SK-MEL-5 (cell line): ENCODE measurements around the gene HSF5. TPM values are rescaled to one million over a fixed set of nuclear protein-coding genes. Genes with fewer than 3 reads are reported as not detected.
"Not testable (repeated sequence)": the region's sequence is repeated elsewhere in the genome, so short reads cannot be mapped to it uniquely, and the experiment has no call there.

Experiments used
- DNase-seq: peaks from one replicate; pipeline ENCODE4 v3.0.0-alpha.2; 2016; ENCODE audit warnings: low read depth, low spot score
- in situ Hi-C: cut with HindIII; loops from 2 replicates; pipeline ENCODE4 v1.10.0; 2016; ENCODE audit warnings: low sequenced_read_pairs, high pct_unique_total_duplicates, low pct_unique_long_range_greater_than_20kb
- total RNA-seq: library from RNA; depleted of rRNA; stranded (reverse); fragments of >200 nt; shearing (Covaris generic); gene quantifications from 2 replicates; pipeline ENCODE4 v1.2.3, GENCODE V29; 2014

HSF5 gene
- total RNA-seq, 1 experiment from 2014 or later, result not detected

DNA sequence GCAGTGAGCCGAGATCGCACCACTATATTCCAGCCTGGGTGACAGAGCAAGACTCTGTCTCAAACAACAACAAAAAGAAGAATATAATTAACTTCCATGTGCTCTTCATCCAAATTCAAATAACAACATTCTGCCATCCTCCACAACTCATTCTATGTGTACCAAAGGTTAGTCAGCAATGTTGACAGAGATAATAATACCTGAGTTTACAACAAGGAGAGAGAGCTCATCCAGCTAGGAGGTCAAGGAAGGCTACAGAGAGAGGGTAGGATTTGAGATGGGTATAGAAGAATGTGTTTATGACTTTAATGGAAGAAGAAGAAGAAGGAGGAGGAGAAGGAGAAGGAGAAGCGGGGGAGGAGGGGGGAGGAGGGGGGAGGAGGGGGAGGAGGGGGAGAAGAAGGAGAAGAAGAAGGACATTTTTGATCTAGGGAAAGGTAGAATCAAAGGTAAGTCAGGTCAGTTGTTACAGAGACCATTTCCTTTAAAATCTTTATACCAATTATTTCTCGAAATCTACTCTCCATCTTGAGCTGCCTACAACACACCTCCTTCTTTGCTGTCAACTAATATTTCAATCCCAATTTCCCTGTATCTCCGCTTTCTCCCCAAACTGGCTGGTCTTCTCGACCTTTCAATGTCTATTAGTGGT is 10.1 kb upstream of the HSF5 start:
- DNase-seq, result no peak

DNA sequence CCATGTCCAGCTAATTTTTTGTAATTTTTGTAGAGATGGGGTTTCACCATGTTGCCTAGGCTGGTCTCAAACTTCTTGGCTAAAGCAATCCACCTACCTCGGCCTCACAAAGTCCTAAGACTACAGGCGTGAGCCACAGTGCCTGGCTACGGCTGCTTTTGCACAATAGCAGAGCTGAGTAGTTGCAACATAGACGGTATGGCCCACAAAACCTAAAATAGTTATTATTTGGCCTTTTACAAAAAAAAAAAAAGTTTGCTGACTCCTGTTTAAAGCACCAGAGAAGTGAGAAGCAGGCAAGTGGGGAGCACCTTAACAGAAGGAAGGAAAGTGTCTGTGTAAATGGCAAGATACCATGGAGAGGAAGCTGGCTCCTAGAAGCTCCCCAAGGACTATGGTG is 5.3 kb upstream of the HSF5 start:
- no peak for DNase-seq
- in situ Hi-C loops, result no loop called here

More for the DNA sequence above, 10.1 kb upstream of the HSF5 start:
- in situ Hi-C loops, result no loop called here

DNA sequence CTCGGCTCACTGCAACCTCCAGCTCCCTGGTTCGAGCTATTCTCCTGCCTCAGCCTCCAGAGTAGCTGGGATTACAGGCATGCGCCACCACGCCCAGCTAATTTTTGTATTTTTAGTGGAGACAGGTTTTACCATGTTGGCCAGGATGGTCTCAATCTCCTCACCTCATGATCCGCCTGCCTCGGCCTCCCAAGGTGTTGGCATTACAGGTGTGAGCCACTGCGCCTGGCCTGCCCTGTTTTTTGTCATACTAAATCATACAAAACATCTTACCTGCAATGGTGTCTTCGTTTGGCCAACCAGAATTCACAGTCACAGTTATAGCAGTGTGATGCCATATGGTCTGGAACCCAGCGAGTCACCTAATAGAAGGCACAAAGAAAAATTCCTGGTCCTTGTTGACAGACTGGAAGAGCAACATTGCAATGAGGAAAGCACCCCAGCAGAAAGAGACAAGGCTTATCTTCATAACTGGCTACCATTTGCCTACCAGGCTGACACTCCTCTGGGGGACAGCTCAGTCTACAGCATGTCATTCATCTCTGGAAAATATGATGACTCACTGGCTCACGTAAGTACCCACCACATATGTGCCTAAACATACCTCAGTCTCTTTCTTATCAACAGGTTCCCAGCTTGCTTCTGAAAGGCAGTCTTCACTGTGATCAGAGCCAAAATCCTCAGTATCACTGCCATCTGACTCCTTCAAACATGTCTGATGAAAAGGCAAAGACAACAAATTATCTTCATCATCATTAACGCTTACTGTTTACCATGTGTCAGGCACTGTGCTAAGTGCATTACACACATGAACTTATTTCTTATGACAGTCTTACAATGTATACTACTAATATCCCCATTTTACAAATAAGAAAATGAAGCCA is 4.3 kb upstream of the HSF5 start:
- DNase-seq, result no peak
- in situ Hi-C loops, result no loop called here

DNA sequence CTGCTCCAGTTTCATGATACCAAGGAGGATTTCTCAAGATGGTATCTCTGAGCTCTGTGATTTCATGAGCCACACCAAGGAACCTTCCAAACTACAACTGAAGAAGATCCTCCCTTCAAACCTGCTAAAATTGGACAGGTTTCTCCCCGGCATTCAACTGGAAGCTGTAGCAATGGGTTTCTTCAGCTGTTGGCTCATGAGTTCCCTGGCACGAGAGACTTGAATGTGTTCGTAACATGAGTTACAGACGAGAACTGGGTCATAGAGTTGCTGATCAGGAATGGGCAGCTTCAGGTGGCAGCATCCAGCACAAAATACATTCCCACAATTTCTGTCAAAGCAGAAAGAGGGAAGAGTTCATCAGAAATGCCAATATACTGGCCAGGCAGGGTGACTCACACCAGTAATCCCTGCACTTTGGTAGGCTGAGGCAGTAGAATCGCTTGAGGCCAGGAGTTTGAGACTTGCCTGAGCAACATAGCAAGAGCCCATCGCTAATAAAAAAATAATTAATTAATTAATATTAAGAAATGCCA is 3.4 kb upstream of the HSF5 start:
- in situ Hi-C loops, result no loop called here
- DNase-seq, result no peak

DNA sequence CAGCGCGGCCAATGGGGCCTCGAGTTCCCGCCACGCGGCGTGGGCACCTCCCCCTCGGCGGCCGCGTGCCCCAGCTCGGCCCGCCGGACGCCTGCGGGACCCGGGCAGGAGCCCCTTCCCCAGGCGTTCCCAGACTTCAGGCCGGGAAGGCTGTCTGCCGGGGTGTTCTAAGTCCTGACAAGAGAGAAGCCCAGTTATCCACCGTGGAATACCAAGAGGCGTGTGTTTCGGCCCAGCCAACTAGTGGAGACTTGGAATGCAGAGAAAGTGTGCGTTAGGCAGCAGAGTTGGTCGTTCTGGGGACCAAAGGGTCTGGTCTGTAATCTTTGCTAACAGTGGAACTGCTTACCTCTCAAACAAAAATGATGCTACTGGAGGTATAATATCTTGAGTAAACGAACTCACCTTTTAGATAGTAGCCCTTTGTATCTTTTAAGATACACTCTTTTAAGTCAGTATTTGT is 251 bp upstream of the HSF5 start:
- in situ Hi-C loops, result no loop called here

DNA sequence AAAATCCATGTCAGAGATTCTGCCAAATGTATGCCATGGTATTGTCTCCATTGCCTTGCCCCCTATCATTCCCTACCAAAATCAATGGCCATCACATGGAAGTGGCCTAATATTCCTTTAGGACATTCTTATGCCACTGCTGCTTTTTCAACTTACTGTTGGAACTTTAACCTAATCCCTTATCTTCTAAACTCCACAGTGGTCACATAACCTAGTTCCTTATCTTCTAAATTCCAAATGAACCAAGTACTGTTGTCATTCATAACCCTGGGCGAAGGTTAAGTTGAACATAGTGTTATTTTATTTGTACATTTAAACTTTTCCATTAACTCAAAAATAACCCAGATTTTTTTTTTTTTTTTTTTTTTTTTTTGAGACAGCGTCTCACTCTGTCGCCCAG is 3.6 kb downstream of the HSF5 start:
- DNase-seq, result no peak
- in situ Hi-C loops, result no loop called here

More for the DNA sequence above, 251 bp upstream of the HSF5 start:
- no peak for DNase-seq

DNA sequence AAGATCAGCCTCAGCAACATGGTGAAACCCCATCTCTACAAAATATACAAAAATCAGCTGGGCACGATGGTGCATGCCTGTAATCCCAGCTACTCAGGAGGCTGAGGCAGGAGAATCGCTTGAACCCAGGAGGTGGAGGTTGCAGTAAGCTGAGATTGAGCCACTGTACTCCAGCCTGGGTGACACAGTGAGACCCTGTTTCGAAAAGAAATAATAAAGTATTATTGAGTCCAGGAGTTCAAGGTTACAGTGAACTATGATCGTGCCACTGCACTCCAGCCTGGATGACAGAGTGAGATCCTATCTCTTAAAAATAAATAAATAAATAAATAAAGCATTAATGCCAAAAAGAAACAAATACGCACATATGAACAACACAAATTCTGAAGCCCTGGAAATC is 6.4 kb downstream of the HSF5 start:
- in situ Hi-C loops, result not testable (repeated sequence)

DNA sequence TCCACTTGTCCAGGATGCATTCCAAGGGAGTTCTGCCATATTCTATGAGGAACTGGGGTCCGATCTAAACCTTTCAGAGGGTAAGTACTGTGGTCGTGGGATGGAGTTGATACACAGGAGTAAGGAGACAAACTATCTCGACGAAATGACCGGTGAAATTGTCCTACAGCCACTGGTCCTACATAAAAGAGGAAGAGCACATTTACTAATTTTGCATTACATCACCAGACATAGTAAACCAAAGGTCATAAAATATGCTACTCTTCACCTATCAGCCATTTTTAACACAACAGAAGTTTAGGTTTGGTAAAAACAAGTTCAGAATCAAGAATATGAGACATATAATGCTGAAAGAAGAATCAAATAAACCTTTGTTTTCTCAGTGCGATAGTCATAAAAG is 8.1 kb downstream of the HSF5 start:
- in situ Hi-C loops, result no loop called here
- DNase-seq, result no peak

More for the DNA sequence above, 6.4 kb downstream of the HSF5 start:
- DNase-seq, result not testable (repeated sequence)

DNA sequence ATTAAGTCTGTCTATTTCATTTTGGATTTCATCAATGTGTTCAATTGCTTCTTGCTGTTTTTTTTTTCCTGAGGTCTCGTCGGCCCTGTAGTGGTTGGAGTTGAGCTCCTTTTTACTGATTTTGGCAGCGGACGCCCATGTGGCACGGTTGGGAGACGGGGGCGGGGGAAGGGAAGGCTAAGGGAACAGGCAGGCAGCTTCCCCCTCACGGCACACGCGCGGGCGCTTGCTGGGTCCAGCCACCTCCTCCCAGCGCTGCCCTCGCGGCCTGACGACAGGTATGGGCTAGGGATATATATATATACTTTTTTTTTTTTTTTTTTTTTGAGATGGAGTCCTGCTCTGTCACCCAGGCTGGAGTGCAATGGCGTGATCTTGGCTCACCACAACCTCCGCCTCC is 11.4 kb downstream of the HSF5 start:
- in situ Hi-C loops, result no loop called here
- no peak for DNase-seq

DNA sequence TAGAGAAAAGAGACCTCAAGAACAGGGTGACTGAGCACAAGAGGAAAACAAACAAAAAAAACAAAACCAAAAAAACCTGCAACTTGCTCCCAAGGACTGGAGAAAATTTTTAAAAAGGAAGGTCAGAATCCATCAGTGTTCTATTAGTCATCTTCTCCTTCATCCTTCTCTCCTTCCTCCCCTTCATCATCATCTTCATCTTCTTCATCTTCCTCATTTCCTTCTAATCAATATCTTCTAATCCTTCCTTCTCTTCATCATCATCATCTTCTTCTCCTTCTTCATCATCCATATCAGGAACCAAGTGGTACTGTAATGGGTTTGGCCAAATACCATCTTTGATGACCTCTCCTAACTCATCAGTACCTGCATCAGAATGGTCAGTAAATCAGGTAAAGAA is 12.2 kb downstream of the HSF5 start:
- in situ Hi-C loops, result no loop called here
- DNase-seq, result no peak

DNA sequence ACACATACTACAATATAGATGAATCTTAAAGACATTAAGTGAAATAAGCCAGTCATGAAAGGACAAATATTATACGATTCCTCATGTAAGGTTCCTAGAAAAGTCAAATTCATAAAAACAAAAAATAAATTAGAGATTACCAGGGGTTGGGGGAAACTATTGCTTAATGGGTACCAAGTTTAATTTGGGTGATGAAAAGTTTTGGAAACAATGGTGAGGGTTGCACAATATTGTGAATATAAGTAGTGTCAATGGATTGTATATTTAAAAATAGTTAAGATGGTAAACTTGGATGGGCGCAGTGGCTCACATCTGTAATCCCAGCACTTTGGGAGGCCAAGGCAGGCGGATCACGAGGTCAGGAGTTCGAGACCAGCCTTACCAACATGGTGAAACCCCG is 17.9 kb downstream of the HSF5 start:
- in situ Hi-C loops, result no loop called here
- no peak for DNase-seq

DNA sequence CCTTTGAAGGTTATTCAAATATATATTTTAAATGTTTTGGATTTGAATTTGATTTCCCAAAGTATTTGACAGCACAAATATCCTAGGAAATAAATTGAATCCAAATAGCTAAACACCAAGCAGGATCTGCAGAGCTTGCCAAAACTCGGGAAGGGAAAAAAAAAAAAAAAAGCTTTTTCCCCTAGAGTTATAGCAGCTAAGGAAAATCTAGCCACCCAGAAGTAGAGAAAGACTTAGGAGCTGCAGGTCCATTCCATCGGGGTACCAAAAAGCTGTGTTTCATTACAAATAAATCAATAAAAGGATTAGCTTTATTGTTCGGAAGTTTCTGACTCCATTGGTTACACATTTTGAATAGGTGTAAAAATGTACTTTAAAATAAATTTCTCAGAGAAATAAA is 19.3 kb downstream of the HSF5 start:
- in situ Hi-C loops, result no loop called here
- DNase-seq, result no peak

DNA sequence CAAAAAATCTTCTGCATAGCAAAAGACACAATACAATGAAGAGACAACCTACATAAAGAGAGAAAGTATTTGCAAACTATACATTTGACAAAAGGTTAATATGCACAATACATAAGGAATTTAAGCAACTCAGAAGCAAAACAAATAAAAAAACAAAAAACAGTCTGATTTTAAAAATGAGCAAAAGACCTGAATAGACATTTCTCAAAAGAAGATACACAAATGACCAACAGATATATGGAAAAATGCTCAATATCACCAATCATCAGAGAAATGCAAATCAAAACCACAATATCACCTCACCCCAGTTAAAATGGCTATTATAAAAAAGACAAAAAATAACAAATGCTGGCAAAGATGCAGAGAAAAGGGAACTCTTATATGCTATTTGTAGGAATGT is 32.7 kb downstream of the HSF5 start:
- DNase-seq, result no peak
- in situ Hi-C loops, result no loop called here

DNA sequence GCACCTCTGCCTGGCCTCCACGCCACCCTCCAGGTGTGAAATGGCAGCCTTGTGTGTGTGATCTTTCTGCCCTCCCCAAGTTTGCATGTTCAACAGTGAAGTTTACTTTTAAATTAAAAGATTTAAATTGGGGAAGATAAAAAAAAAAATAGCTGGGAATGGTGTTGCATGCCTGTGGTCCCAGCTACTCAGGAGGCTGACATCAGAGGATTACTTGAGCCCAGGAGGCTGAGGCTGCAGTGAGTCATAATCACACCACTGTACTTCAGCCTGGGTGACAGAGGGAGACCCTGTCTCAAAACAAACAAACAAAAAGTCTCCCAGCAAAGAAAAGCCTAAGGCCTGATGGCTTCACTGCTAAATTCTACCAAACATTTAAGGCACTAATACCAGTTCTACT is 35.5 kb downstream of the HSF5 start:
- peak; percentile 42 for DNase-seq
- in situ Hi-C loops, result no loop called here

DNA sequence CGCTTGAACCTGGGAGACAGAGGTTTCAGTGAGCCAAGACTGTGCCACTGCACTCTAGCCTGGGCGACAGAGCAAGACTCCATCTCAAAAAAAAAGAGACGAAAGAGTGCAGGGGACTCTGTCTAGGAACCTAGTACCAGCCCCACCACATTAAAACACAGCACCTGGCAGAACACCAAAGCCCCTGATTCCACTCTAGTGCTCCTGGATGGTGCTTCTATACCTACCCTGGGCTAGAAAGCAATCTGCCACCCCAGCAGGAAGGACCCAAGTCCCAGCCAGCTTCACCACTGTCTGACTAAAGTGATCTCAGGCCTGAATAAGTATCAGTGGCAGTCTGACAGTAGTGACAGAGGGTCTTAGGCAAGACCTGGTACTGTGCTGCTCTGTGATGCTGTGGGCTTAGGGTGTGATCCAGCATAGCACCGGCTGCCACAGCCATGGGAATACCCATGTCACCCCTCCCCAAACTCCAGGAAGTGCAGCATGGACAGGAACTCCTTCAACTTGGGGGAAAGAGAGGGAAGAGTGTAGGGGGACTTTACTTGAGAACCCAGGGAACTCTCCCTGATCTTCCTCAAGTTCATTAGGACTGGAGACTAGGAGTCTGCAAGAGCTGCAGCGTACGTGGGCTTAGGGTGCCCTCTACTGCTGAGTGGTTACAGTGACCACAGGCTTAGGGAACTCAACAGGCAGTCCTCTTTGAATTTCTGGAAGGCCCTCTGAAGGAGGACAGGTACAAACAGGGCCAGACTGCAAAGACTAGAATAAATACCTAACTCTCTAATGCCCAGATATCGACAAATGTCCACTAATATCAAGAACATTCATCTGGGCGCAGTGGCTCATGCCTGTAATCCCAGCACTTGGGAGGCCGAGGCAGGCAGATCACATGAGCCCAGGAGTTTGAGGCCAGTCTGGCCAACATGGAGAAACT is 40.9 kb downstream of the HSF5 start:
- in situ Hi-C loops, result no loop called here
- DNase-seq, result peak; percentile 95

DNA sequence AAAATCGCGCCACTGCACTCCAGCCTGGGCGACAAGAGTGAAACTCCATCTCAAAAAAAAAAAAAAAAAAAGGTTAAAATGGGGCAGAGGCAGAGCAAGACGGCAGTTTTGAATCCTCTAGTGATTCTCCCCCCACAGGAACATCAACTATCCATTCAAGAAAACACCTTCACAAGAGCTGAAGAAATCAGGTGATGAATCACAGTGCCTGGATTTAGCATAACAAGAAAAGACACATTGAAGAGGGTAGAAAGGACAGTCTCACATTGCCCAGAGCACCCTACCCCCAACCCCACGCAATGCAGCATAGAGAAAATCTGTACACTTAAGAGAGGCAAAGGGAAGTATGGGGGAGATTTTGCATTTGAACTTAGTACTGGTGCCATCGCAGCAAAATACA is 42.1 kb downstream of the HSF5 start:
- in situ Hi-C loops, result no loop called here
- peak; percentile 71 for DNase-seq

DNA sequence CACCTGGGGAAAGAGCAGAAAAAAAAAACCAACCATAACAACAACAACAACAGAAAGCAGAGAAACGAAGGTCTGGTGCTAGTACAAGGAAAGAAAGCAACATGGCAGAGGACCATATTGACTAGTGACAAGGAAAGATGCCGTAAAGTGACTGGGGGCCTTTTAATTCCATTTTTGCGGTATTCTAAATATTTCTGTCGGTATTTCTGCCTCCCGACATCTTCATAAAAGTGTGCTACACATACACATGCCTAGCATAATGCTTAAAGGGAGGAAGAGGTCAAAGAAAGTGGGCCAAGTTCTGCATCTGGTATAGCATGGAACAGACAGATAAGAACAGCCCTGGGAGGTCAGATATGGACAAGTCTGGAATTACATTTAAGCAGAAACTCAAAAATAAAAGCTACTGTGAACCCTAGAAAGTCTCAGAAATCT is 51.4 kb downstream of the HSF5 start:
- no peak for DNase-seq
- in situ Hi-C loops, result no loop called here

DNA sequence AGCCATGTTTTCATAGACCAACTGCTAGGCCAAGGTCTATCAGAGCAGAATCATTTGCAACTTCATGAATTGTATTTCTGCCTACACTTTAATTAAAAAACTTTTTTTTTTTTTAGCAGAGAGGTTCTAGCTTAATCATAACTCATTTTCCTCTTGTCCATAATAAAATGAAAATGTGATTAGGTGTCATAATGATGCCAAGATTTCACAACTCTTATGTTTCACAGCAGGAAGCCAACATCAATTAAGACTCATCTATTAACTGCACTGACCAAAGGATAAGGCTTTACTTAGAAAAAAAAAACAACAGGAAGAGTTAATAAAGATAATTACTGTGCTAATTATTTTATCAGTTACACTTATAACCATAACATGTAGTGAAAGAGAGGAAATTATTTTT is 52.0 kb downstream of the HSF5 start:
- no peak for DNase-seq
- in situ Hi-C loops, result no loop called here
